HEK293 (cell line): ENCODE measurements around the gene SCGB3A2.

Experiments used
- FEZF1 ChIP-seq: fragments of 450-650 bp; formaldehyde crosslinking; IDR thresholded peaks from 2 replicates; pipeline ENCODE4 v1.5.1; 2016; ENCODE audit warnings: missing biosample characterization, missing genetic modification characterization
- SP2 ChIP-seq: fragments of 450-650 bp; formaldehyde crosslinking; IDR thresholded peaks from 2 replicates; pipeline ENCODE4 v1.5.1; 2016; ENCODE audit warnings: missing biosample characterization, missing genetic modification characterization
- YY1 ChIP-seq: fragments of 450-650 bp; formaldehyde crosslinking; IDR thresholded peaks from 2 replicates; pipeline ENCODE4 v1.5.1; 2018; ENCODE audit warnings: missing biosample characterization, missing genetic modification characterization
- ZFP3 ChIP-seq: fragments of 450-650 bp; formaldehyde crosslinking; IDR thresholded peaks from 2 replicates; pipeline ENCODE4 v1.5.1; 2016; ENCODE audit warnings: low read depth, missing biosample characterization, missing genetic modification characterization
- ZNF146 ChIP-seq: fragments of 450-650 bp; formaldehyde crosslinking; IDR thresholded peaks from 2 replicates; pipeline ENCODE4 v1.5.1; 2016; ENCODE audit warnings: missing biosample characterization, missing genetic modification characterization
- ZNF311 ChIP-seq: fragments of 450-650 bp; formaldehyde crosslinking; IDR thresholded peaks from 2 replicates; pipeline ENCODE4 v1.5.1; 2017; ENCODE audit warnings: missing biosample characterization, missing genetic modification characterization, borderline replicate concordance
- ZNF473 ChIP-seq: fragments of 450-650 bp; formaldehyde crosslinking; IDR thresholded peaks from 2 replicates; pipeline ENCODE4 v1.5.1; 2017; ENCODE audit warnings: missing biosample characterization, missing genetic modification characterization
- TF ChIP-seq, protein P1 (sequence below): fragments of 450-650 bp; formaldehyde crosslinking; IDR thresholded peaks from 2 replicates; pipeline ENCODE4 v1.5.1; 2016; ENCODE audit warnings: missing biosample characterization, missing genetic modification characterization
- TF ChIP-seq, protein P2 (sequence below): fragments of 450-650 bp; formaldehyde crosslinking; conservative IDR thresholded peaks from 2 replicates; pipeline ENCODE4 v1.5.1; 2016; ENCODE audit warnings: low read depth, missing biosample characterization, missing genetic modification characterization

DNA sequence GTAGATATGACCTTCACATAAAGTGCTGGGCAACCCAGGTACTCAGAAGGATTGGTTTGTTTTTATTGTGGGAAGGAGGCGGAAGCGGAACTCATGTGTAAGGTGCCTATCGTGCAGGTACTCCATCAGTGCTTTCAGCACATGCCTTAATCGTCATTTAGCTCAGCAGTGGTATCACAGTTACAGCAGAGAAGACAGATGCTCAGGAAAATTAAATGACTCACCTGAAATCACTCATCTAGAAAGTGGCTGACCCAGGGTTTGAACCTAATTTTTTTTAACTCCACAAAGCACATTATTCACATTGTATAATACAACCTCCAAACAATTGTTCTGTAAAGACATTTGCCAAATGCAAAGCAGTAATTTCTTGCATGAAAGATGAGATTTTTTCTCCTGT is 25.6 kb downstream of the SCGB3A2 start:
- TF ChIP-seq SP2 (tag by site-specific recombination) = no peak
- no peak for TF ChIP-seq ZNF146 (tag by site-specific recombination)
- TF ChIP-seq, protein P1, sequence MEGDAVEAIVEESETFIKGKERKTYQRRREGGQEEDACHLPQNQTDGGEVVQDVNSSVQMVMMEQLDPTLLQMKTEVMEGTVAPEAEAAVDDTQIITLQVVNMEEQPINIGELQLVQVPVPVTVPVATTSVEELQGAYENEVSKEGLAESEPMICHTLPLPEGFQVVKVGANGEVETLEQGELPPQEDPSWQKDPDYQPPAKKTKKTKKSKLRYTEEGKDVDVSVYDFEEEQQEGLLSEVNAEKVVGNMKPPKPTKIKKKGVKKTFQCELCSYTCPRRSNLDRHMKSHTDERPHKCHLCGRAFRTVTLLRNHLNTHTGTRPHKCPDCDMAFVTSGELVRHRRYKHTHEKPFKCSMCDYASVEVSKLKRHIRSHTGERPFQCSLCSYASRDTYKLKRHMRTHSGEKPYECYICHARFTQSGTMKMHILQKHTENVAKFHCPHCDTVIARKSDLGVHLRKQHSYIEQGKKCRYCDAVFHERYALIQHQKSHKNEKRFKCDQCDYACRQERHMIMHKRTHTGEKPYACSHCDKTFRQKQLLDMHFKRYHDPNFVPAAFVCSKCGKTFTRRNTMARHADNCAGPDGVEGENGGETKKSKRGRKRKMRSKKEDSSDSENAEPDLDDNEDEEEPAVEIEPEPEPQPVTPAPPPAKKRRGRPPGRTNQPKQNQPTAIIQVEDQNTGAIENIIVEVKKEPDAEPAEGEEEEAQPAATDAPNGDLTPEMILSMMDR (tag by site-specific recombination) = no peak
- TF ChIP-seq, protein P2, sequence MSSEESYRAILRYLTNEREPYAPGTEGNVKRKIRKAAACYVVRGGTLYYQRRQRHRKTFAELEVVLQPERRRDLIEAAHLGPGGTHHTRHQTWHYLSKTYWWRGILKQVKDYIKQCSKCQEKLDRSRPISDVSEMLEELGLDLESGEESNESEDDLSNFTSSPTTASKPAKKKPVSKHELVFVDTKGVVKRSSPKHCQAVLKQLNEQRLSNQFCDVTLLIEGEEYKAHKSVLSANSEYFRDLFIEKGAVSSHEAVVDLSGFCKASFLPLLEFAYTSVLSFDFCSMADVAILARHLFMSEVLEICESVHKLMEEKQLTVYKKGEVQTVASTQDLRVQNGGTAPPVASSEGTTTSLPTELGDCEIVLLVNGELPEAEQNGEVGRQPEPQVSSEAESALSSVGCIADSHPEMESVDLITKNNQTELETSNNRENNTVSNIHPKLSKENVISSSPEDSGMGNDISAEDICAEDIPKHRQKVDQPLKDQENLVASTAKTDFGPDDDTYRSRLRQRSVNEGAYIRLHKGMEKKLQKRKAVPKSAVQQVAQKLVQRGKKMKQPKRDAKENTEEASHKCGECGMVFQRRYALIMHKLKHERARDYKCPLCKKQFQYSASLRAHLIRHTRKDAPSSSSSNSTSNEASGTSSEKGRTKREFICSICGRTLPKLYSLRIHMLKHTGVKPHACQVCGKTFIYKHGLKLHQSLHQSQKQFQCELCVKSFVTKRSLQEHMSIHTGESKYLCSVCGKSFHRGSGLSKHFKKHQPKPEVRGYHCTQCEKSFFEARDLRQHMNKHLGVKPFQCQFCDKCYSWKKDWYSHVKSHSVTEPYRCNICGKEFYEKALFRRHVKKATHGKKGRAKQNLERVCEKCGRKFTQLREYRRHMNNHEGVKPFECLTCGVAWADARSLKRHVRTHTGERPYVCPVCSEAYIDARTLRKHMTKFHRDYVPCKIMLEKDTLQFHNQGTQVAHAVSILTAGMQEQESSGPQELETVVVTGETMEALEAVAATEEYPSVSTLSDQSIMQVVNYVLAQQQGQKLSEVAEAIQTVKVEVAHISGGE (tag by site-specific recombination) = no peak
- TF ChIP-seq FEZF1 (tag by site-specific recombination) = no peak
- no peak for TF ChIP-seq ZFP3 (tag by site-specific recombination)
- no peak for TF ChIP-seq ZNF311 (tag by site-specific recombination)
- no peak for TF ChIP-seq YY1 (tag by site-specific recombination)
- TF ChIP-seq ZNF473 (tag by site-specific recombination) = no peak
